SK-N-SH treated with all-trans-retinoic acid at 6 μM for 48 hours (cell line): ENCODE data around the gene SHOX.

Experiments used
- ATAC-seq: fragments of 200-7000 bp; cut with Tn5 transposase; 3 replicates; pipeline ENCODE4 v1.9.1; 2020; ENCODE audit warnings: mild to moderate bottlenecking, moderate library complexity
- ARNTL ChIP-seq: fragments of 450-650 bp; formaldehyde crosslinking; IDR thresholded peaks from 2 replicates; pipeline ENCODE4 v1.5.0; 2020; ENCODE audit warnings: low read depth, mild to moderate bottlenecking, moderate library complexity, borderline replicate concordance
- ESRRG ChIP-seq: fragments of 250-450 bp; sonication (Bioruptor Pico); IDR thresholded peaks from 2 replicates; pipeline ENCODE4 v1.6.1; 2021; ENCODE audit warnings: mild to moderate bottlenecking
- GLIS3 ChIP-seq: fragments of 250-450 bp; sonication (Bioruptor Pico); IDR thresholded peaks from 2 replicates; pipeline ENCODE4 v1.5.0; 2020; ENCODE audit warnings: mild to moderate bottlenecking, moderate library complexity
- ISL1 ChIP-seq: fragments of 250-450 bp; sonication (Bioruptor Pico); IDR thresholded peaks from 2 replicates; pipeline ENCODE4 v2.1.2; 2022; ENCODE audit warnings: mild to moderate bottlenecking, moderate library complexity
- OSR1 ChIP-seq: fragments of 250-450 bp; sonication (Bioruptor Pico); IDR thresholded peaks from 2 replicates; pipeline ENCODE4 v1.8.0; 2022; ENCODE audit warnings: moderate library complexity, mild to moderate bottlenecking, inconsistent platforms
- PPARA ChIP-seq: fragments of 250-450 bp; sonication (Bioruptor Pico); IDR thresholded peaks from 2 replicates; pipeline ENCODE4 v1.5.0; 2020; ENCODE audit warnings: mild to moderate bottlenecking, borderline replicate concordance
- RARB ChIP-seq: fragments of 250-450 bp; sonication (Bioruptor Pico); IDR thresholded peaks from 2 replicates; pipeline ENCODE4 v1.8.0; 2021; ENCODE audit warnings: mild to moderate bottlenecking, moderate library complexity
- SNAI2 ChIP-seq: fragments of 250-450 bp; sonication (Bioruptor Pico); IDR thresholded peaks from 2 replicates; pipeline ENCODE4 v1.5.0; 2020; ENCODE audit warnings: mild to moderate bottlenecking, moderate library complexity
- ZC3H10 ChIP-seq: fragments of 250-450 bp; sonication (Bioruptor Pico); IDR thresholded peaks from 2 replicates; pipeline ENCODE4 v1.5.1; 2021; ENCODE audit warnings: mild to moderate bottlenecking, moderate library complexity
- ZFP3 ChIP-seq: fragments of 250-450 bp; sonication (Bioruptor Pico); IDR thresholded peaks from 2 replicates; pipeline ENCODE4 v1.5.0; 2020; ENCODE audit warnings: mild to moderate bottlenecking, moderate library complexity
- ZFP30 ChIP-seq: fragments of 450-650 bp; formaldehyde crosslinking; IDR thresholded peaks from 2 replicates; pipeline ENCODE4 v1.5.0; 2022; ENCODE audit warnings: mild to moderate bottlenecking, moderate library complexity
- ZNF70 ChIP-seq: fragments of 450-650 bp; formaldehyde crosslinking; IDR thresholded peaks from 2 replicates; pipeline ENCODE4 v1.5.0; 2020; ENCODE audit warnings: mild to moderate bottlenecking, moderate library complexity
- ZNF8 ChIP-seq: fragments of 450-650 bp; formaldehyde crosslinking; IDR thresholded peaks from 2 replicates; pipeline ENCODE4 v1.5.0; 2020; ENCODE audit warnings: mild to moderate bottlenecking, moderate library complexity
- TF ChIP-seq, protein P1 (sequence below): fragments of 250-450 bp; sonication (Bioruptor Pico); IDR thresholded peaks from 2 replicates; pipeline ENCODE4 v1.8.0; 2020; ENCODE audit warnings: mild to moderate bottlenecking, moderate library complexity, borderline replicate concordance
- TF ChIP-seq, protein P2 (sequence below): fragments of 250-450 bp; sonication (Bioruptor Pico); IDR thresholded peaks from 2 replicates; pipeline ENCODE4 v1.5.1; 2021; ENCODE audit warnings: mild to moderate bottlenecking, moderate library complexity
- TF ChIP-seq, protein P3 (sequence below): fragments of 250-450 bp; sonication (Bioruptor Pico); IDR thresholded peaks from 2 replicates; pipeline ENCODE4 v1.5.0; 2020; ENCODE audit warnings: mild to moderate bottlenecking, moderate library complexity
- TF ChIP-seq, protein P4 (sequence below): fragments of 250-450 bp; sonication (Bioruptor Pico); IDR thresholded peaks from 2 replicates; pipeline ENCODE4 v1.8.0; 2021; ENCODE audit warnings: low read depth, mild to moderate bottlenecking, moderate library complexity, borderline replicate concordance
- TF ChIP-seq, protein P5 (sequence below): fragments of 250-450 bp; sonication (Bioruptor Pico); IDR thresholded peaks from 2 replicates; pipeline ENCODE4 v1.5.1; 2020; ENCODE audit warnings: low read depth, mild to moderate bottlenecking, moderate library complexity

Gene SHOX

DNA sequence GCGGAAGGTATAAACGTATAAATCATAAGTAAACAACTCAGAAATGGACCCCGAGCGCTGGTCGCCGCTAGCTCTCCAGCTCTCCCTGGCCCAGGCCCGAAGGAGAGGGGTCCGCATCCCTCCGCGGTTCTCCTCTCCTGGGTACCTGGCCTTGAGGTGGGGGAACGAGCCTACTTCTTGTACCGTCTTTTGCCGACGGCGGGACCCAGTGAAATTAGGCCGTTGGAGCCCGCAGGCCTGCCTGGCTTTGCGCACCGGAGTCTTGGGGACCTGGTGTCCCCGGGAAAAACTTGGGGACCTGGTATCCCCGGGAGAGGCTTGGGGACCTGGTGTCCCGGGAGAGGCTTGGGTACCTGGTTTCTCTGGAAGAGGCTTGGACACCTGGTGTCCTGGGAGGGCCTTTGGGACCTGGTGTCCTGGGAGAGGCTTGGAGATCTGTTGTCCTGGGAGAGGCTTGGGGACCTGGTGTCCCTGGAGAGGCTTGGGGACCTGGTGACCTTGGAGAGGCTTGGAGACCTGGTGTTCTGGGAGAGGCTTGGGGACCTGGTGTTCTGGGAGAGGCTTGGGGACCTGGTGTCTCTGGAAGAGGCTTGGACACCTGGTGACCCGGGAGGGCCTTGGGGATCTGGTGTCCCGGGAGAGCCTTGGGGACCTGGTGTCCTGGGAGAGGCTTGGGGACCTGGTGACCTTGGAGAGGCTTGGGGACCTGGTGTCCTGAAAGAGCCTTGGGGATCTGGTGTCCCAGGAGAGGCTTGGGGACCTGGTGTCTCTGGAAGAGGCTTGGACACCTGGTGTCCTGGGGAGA lies 12.0 kb downstream of the SHOX start:
- ATAC-seq: no peak
- TF ChIP-seq GLIS3: no peak
- TF ChIP-seq ZC3H10 (CRISPR knock-in tag): no peak
- TF ChIP-seq, protein P1, sequence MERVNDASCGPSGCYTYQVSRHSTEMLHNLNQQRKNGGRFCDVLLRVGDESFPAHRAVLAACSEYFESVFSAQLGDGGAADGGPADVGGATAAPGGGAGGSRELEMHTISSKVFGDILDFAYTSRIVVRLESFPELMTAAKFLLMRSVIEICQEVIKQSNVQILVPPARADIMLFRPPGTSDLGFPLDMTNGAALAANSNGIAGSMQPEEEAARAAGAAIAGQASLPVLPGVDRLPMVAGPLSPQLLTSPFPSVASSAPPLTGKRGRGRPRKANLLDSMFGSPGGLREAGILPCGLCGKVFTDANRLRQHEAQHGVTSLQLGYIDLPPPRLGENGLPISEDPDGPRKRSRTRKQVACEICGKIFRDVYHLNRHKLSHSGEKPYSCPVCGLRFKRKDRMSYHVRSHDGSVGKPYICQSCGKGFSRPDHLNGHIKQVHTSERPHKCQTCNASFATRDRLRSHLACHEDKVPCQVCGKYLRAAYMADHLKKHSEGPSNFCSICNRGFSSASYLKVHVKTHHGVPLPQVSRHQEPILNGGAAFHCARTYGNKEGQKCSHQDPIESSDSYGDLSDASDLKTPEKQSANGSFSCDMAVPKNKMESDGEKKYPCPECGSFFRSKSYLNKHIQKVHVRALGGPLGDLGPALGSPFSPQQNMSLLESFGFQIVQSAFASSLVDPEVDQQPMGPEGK (CRISPR knock-in tag): no peak
- no peak for TF ChIP-seq ARNTL
- TF ChIP-seq, protein P2, sequence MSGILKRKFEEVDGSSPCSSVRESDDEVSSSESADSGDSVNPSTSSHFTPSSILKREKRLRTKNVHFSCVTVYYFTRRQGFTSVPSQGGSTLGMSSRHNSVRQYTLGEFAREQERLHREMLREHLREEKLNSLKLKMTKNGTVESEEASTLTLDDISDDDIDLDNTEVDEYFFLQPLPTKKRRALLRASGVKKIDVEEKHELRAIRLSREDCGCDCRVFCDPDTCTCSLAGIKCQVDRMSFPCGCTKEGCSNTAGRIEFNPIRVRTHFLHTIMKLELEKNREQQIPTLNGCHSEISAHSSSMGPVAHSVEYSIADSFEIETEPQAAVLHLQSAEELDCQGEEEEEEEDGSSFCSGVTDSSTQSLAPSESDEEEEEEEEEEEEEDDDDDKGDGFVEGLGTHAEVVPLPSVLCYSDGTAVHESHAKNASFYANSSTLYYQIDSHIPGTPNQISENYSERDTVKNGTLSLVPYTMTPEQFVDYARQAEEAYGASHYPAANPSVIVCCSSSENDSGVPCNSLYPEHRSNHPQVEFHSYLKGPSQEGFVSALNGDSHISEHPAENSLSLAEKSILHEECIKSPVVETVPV (CRISPR knock-in tag): no peak
- TF ChIP-seq, protein P3, sequence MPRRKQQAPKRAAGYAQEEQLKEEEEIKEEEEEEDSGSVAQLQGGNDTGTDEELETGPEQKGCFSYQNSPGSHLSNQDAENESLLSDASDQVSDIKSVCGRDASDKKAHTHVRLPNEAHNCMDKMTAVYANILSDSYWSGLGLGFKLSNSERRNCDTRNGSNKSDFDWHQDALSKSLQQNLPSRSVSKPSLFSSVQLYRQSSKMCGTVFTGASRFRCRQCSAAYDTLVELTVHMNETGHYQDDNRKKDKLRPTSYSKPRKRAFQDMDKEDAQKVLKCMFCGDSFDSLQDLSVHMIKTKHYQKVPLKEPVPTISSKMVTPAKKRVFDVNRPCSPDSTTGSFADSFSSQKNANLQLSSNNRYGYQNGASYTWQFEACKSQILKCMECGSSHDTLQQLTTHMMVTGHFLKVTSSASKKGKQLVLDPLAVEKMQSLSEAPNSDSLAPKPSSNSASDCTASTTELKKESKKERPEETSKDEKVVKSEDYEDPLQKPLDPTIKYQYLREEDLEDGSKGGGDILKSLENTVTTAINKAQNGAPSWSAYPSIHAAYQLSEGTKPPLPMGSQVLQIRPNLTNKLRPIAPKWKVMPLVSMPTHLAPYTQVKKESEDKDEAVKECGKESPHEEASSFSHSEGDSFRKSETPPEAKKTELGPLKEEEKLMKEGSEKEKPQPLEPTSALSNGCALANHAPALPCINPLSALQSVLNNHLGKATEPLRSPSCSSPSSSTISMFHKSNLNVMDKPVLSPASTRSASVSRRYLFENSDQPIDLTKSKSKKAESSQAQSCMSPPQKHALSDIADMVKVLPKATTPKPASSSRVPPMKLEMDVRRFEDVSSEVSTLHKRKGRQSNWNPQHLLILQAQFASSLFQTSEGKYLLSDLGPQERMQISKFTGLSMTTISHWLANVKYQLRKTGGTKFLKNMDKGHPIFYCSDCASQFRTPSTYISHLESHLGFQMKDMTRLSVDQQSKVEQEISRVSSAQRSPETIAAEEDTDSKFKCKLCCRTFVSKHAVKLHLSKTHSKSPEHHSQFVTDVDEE (CRISPR knock-in tag): no peak

DNA sequence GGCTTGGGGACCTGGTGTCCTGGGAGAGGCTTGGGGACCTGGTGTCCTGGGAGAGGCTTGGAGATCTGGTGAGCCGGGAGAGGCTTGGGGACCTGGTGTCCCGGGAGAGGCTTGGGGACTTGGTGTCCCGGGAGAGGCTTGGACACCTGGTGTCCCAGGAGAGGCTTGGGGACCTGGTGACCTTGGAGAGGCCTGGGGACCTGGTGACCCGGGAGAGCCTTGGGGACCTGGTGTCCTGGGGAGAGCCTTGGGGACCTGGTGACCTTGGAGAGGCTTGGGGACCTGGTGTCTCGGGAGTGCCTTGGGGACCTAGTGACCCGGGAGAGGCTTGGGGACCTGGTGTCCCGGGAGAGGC lies 12.6 kb downstream of the SHOX start:
- TF ChIP-seq, protein P4, sequence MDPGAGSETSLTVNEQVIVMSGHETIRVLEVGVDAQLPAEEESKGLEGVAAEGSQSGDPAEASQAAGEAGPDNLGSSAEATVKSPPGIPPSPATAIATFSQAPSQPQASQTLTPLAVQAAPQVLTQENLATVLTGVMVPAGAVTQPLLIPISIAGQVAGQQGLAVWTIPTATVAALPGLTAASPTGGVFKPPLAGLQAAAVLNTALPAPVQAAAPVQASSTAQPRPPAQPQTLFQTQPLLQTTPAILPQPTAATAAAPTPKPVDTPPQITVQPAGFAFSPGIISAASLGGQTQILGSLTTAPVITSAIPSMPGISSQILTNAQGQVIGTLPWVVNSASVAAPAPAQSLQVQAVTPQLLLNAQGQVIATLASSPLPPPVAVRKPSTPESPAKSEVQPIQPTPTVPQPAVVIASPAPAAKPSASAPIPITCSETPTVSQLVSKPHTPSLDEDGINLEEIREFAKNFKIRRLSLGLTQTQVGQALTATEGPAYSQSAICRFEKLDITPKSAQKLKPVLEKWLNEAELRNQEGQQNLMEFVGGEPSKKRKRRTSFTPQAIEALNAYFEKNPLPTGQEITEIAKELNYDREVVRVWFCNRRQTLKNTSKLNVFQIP (CRISPR knock-in tag): no peak
- TF ChIP-seq ESRRG (CRISPR knock-in tag) (no peak), ZNF8 (no peak), RARB (CRISPR knock-in tag) (no peak), OSR1 (CRISPR knock-in tag) (no peak), PPARA (CRISPR knock-in tag) (no peak), ISL1 (CRISPR knock-in tag) (no peak), ARNTL (no peak), ZC3H10 (CRISPR knock-in tag) (no peak), ZFP30 (CRISPR knock-in tag) (no peak), ZFP3 (CRISPR knock-in tag) (no peak), SNAI2 (CRISPR knock-in tag) (no peak), ZNF70 (CRISPR knock-in tag) (no peak)
- TF ChIP-seq, protein P2 (CRISPR knock-in tag): no peak
- TF ChIP-seq, protein P1 (CRISPR knock-in tag): no peak
- TF ChIP-seq, protein P5, sequence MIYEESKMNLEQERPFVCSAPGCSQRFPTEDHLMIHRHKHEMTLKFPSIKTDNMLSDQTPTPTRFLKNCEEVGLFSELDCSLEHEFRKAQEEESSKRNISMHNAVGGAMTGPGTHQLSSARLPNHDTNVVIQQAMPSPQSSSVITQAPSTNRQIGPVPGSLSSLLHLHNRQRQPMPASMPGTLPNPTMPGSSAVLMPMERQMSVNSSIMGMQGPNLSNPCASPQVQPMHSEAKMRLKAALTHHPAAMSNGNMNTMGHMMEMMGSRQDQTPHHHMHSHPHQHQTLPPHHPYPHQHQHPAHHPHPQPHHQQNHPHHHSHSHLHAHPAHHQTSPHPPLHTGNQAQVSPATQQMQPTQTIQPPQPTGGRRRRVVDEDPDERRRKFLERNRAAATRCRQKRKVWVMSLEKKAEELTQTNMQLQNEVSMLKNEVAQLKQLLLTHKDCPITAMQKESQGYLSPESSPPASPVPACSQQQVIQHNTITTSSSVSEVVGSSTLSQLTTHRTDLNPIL (CRISPR knock-in tag): no peak
- TF ChIP-seq, protein P3 (CRISPR knock-in tag): no peak
- ATAC-seq: no peak
